Nucleus accumbens (tissue), 56 donors: Measurements from ENCODE around the gene EML6.

ENCODE experiments used
- DNase-seq, 56 donors: peaks; one replicate each; lab custom pipeline; 2025; lab: John Stamatoyannopoulos, UW

EML6 gene

DNA sequence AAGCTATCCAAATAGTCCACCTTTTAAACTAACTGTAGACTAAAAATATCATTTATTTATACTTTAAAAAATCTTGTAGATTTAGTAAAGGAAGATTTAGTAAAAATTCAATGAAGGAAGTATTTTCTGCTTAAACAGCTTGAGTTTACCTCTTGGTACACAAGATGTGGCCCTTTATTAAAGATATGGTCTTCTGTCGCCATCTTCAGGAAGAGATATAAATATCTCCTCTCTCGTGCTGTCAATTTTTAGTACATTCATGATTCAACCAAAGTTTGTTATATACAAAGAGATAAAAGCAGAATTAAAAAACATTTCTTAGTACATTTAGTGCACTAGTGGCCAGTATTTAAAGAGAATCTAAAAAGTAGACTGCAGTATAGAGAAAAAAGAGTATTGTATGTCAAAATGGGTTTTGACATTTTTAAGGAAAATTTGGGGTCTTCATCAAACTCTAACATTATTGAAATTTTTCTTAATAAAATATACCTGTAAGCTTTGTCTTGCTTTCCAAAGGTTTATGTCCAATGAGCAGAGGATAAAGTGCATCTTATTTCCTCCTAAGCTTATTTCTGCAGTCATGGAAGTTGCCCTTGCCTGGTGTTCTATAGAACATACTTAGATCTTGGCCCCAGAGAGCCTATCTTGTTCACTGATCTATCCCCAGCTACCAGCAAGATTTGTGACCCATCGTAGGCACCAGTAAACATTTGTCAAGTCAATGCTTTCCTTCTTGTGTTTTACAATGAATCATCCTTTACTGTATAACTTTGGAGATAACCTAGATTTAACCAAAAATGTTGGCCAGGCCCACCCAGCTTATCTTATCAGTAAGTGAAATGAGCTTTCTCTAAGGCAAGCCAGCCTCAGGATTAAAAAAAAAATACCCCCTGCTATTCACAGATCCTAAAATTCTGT is 18.5 kb upstream of the EML6 start:
- no peak for DNase-seq

DNA sequence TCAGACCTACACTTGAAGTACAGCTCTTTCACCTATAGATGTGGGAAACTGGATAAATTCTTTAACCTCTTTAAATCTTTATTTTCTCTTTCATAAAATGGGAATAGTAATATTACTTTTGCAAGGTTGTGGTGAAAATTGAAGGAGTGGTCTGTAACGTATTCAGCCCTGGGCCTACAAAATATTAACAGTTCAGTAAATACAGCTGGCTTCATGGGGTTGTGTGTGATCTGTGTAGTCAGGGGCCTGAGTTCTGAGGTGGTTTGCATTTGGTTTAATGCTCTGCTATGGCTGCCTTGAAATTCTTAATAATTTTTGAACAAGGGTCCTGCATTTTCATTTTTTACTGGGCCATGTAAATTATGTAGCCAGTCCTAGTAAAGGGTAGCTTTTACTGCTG is 16.8 kb upstream of the EML6 start:
- DNase-seq = no peak

DNA sequence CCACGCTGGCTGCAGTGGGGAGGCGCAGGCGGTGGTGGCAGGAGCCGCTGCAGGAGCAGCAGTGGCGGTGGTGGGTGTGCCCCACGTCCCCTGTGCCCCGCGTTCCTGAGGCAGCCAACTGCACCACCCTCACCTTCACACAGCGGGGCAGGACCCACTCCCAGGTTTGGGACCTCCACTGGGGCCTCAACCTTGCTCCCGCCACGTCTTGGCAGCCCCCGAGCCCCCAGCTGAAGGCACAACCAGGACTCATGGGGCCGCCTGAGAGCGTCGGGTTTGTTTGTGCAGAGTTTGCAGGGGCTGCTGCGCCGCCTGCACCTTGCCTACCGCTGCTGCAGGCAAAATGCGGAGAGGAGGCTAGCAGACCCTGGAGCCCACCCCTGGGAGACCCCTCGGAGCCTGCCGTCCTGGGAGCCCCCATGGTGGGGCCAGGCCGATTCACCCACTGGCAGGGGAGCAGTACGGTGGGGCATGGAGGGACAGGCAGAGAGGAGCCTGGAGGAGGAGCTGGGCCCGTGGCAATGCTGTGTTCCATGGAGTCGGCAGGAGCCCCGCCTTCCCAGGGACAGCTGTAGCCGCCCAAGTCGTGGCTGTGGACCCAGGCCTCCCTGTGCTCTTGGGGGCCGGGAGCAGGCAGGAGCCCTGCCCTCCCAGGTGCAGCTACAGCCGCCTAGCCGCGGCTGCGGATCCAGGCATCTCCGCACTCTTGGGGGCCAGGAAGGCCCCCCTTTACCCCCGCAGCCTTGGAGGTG is 14.7 kb upstream of the EML6 start:
- DNase-seq = peak in 9 of 56 donors; percentile 5 to 24 (median 16)

DNA sequence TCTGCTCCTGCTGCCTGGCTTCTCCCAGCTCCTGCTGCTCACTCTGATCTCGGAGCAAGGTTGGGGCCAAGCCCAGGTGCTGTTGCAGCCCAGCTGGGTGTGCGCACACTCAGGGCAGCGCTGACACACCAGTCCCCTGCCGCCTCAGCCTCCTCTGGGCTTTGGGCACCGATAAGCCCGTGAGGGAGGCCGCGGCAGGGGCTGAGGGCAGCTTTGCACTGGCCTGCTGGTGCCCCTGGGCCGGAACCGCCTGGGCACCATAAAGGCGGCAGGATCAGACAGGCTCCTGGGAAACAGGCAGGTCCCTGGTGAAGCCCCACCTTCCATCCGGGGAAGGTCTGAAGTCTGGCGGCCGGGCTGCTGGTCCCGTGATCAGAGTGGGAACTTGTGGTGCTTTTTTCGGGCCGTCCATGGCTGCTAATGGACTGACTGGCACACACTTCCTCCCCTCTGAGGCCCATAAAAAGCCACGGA is 14.1 kb upstream of the EML6 start:
- DNase-seq = no peak

DNA sequence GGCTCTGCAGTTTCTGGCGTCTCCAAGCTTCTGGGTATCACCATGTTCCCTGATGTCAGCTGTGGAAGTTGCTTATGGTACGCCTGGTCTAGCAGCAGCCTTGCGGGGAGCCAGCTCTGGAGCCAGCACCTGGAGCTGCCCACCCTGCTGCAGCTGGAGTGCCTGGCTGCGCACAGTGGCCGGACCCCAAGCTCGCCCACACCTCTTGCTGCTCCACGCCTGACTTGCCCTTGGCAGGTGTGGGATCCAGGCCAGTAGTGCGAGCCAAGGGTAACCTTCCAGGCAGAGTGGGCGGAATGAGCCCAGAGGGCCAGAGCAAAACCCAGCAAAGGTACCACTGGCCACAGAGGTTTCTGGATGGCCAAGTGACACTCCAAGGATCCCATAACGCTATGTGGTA is 13.2 kb upstream of the EML6 start:
- DNase-seq = no peak

DNA sequence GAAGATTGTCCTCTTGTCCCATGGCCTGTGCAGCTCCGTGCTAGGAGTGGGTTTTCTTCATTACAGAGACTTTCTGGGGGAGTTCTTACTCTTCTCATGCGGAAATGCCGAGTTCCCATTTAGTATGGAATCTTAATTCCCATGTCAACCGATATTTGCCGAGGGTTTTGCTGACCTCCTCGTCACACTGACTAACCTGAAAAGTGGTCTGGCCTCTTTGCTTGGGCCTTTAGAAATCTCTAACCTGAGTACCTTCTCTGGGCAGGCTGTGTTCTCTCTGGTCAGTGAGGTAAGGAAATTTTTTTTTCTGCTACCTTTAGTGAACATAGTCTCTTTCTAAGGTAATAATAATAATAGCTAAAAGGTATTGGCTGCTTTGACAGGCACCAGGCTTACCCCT is 10.9 kb upstream of the EML6 start:
- DNase-seq = no peak

DNA sequence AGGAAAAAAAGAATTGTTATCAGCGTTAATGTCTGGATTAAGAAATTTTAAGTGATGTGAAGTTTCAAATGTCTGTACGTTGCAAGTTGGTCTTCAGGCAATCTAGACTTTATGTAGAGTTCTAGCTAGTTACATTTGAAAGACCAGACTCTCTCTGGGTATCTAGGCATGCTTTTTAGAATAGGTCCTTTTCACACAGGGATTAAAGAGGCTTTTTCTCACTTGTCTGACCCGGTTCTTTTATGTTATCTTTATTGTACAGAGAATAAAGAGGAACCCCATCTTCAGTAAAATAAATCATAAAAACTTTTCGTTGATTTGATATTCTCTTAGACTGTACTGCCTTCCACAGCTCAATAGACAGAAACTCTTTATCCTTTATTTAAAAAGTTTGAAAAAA is 8.5 kb upstream of the EML6 start:
- no peak for DNase-seq

DNA sequence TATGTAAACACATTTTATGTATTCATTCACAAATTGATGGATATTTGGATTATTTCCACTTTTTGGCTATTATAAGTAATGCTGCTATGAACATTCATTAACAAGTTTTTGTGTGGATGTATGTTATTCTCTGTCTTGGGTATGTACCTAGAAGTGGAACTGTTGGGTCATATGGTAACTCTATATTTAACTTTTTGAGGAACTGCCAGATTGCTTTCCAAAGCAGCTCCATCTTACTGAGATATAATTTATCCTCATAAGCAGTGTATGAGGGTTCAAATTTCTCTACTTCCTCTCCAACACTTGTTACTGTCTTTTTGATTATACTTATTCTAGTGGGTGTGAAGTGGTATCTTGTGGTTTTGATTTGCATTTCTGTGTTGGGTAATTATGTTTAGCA is 7.1 kb upstream of the EML6 start:
- DNase-seq = no peak

DNA sequence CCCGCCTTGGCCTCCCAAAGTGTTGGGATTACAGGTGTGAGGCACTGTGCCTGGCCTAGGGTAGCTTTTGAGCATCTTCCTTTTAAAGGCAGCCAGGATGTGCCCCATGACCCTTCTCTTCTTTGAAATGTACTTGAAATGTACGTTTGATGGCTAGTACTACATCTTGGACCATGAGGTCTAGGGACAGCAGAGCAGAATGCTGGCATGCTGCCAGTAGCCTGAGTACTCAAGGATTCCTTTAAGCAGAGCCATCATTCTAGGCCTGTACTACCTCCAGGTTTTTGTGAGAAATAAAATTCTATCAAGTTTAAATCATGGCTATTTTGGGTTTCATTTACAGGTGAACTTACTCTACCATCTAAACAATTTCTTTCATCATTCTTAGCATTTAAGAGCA is 2.9 kb upstream of the EML6 start:
- DNase-seq = no peak

DNA sequence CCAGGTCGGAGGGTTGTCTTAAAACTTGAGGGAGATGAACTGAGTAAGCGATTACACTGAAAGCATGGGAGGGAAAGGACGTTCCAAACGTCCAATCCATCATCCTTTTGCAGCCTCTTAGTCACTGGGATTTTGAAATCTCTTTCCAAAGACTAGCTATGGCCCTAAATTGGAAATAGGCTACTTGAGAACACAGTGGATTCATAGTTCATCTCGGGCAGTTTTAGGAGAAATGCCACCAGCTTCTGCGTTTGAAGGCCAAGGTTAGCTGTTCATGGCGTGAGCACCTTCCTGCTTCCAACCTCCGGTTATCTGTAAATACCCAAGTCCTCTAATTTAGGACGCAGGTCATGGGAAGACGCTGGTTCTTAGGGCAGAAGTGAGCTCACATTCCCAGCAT is 821 bp upstream of the EML6 start:
- DNase-seq = no peak

DNA sequence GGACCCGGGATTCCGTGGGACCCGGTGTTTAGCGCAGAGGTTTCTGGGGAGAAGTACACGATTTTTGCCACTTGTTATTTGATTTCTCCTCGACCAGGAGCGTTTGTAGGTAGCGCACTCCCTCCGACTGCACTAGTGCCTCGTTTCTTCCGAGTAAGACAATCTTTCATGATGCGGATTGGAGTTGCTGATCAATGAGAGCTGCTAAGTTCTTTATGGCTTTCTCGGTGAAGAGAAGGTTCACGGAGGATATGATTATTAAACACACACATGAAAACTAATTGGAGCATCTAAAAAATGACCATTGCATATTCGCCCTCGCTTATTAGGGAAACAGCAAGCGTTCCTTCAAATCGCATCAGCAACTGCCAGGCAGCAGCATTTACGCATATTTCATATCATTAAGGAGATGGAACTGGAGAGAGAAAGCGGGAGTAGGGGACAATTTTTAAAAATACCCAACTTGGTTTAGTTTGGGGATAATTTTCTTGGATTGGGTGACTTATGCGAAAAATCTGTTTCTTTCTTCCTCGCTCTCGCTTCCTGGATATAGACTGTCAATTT is 616 bp downstream of the EML6 start:
- peak in 1 of 56 donors; percentile 56 for DNase-seq

DNA sequence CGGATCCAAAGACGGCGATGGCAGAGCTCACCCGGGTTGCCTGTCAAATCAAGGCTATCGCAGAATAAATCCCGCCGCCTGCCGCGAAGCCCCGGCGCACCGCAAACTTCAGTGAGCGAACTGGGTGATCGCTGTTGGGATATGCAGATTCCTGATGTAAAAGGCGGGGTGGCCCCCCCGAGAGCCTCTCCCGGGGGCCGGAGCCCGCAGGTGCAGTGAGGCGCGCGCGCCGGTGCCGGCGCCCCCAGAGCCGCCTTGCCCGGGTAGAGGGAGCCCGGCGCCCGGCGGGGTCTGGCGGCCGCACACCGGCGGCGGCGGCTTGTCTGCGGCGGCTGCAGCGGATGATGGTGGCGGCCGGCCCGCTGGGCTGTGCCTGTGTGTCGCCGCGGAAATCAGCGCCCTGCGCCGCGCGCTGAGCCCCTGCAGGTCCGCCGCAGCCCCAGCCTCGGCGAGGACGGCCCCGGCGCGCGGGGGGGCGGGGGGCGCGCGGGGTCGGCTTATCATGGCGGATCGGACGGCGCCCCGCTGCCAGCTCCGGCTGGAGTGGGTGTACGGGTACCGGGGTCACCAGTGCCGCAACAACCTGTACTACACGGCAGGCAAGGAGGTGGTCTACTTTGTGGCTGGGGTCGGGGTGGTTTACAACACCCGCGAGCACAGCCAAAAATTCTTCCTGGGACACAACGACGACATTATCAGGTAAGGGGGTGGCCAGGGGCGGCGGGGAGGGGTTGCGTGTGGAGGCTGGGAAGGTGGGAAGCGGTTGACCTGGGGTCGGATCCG is 1.3 kb downstream of the EML6 start:
- DNase-seq = peak in 19 of 56 donors; percentile 8 to 59 (median 25)

DNA sequence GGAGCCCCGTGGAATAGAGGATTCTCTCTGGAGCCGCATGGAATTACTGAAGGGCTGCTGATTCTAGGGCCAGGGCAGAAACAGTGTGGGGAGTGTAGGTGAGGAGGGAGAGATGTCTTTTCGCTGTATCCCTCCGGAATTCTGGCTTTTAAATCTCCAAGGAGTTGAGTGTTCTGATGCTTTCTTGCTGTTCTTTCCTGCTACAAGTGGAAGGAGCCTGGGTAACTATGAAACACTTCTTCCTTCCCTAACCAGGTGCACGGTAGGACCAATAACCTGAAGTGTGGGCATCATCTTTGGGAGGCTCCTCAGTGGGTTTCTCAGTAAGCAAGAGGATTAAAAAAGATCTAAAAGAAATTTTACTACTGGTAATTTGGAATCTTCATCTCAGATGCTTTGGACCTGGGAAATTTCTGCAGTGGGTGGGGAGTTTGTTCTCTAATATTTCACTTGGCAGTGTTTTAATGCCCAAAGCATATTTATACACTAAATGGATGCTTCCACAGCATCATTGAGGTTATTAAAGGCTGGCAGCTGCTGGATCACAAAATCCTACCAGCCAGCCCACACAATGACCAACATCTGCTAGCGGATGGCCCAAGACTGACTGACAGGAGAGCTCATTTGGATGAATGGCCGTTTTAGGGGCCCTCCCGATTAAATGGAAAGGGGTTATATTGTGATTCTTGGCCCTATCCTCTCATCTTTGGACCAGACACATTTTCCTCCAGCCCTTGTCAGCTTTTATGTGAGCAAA is 2.1 kb downstream of the EML6 start:
- DNase-seq = peak in 1 of 56 donors; percentile 35

DNA sequence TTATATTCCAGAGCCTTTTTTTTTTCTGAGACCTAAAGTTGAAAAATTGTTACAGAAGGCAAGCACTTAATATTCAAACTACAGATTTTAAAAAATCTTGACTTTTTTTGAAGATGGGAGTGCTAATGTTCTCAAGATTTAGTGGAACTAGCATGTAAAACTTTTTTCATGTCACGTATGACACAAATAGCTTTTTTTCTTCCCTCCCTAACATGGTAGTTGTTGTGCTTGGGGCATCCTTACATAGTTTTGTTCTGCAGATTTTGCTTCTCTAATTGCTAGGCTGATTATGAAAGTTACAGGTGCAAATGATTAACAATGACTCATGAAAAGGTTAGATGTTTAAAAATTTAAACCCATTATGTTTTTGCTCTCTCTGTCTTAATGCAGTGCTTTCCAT is 3.0 kb downstream of the EML6 start:
- DNase-seq = no peak

DNA sequence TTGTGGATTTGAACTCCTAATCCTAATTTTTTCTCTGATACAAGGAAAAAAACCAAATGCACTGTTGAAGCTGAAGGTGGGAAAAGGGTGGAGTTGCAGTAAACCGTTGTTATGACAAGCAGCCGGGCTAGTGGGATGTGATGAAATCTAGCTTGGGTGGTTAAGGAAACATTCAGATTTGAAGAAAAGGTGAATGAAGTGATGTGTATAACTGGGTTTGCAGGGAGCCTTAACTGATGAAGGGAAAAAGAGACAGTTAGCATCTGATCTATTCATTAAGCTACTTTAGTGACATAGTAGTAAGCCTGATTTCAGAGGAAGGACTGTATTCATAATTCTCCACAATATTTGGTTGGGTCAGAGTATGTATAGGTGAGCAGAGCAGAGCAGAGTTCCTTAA is 3.5 kb downstream of the EML6 start:
- peak in 2 of 56 donors; percentile 4 to 5 for DNase-seq

DNA sequence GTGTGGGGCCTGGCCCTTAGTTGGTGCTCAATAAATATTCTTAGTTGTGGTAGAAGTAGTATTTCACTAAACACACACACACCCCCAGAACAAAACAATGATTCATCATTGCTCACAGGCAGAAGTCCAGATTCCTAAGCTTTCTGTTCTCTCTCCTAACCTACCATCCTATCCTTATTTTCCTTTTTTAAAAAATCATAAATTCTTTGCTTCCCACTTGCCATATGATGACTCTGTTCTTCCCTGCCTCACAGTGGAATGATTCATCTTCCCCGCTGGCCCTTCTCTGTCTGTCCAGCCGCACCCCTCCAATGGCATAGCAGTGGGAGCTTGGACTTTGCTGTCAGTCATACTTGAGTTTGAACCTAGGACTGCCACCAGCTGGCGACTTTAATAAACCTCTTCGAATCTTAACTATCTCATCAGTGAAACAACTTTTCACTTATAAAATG is 5.2 kb downstream of the EML6 start:
- DNase-seq = peak in 1 of 56 donors; percentile 39

DNA sequence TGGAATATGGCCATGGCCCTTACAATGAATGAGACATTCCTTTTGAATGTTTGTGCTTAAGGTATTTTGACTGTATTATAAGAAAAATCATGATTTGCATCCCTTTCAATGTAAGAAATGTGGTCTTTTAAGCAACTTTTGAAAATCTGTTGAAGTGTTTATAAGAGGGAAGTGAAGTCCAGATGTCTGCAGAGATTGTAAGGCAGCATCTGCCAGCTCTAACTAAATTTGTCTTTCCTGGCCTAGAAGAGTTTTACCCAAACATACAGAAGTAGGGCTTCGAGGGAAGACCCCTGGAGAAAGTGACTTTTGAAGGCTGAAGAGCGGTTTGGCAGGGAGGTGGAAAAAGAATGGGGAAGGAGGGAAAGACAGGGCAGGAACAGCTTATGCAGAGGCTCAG is 12.2 kb downstream of the EML6 start:
- no peak for DNase-seq

DNA sequence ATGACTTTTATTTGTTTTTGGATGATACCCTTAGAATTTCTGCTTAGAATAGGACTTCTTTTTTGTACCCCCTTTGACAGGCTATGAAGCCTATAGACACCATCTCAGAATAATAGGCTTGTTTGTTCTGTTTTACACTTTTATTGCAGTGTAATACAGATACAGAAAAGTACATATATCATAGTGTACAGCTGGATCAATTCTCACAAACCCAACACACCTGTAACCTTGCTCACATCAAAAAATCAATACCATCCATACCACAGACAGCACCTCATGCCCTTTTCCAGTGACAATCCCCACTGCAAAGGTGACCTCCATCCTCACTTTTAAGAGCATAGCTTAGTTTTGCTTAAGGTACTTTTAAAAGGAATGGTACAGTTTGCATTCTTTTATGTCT is 14.8 kb downstream of the EML6 start:
- DNase-seq = no peak

DNA sequence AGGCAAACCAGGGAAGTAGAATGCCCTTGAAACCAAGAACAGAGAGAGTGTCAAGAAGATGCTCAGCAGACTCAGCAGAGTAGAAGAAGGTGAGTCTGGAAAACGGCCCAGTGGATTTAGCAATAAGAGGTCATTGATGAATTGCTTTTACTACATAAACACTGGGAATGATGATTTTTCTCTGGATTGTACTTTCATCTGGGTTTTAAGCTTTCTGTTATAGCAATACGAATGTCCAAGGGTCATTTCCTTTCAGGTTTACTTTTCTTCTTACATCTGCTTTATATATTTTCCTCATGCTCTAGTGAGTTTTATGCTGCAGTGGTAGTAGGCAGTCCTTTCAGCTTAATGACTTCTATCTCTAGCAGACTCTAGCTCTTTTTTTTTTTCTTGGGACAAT is 16.9 kb downstream of the EML6 start:
- no peak for DNase-seq

DNA sequence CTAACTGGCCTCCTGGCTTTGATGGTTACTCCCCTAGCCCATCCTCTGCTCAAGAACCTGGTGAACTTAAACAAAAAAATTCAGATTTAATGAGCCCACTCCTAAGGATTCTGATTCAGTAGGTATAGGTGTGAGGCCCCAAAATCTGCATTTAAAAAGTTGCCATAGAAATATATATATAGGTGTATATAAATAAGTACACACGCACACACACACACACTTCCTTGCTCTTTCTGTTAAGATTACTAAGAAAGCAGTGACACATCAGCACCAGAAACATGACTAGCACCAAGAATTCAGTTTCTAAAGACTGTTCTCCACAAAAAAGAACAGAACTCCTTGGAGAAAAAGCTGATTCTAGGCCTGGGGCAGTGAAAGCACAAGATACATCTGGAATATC is 17.8 kb downstream of the EML6 start:
- DNase-seq = no peak
